AG20443 (cell line): ENCODE results near the gene WBP1.
"Not testable (repeated sequence)": the region's sequence is repeated elsewhere in the genome, so short reads cannot be mapped to it uniquely, and the experiment has no call there.

Experiments
- DNase-seq: peaks from one replicate; pipeline ENCODE4 v3.0.0; 2012; ENCODE audit warnings: low spot score, mixed read lengths

Gene WBP1

DNA sequence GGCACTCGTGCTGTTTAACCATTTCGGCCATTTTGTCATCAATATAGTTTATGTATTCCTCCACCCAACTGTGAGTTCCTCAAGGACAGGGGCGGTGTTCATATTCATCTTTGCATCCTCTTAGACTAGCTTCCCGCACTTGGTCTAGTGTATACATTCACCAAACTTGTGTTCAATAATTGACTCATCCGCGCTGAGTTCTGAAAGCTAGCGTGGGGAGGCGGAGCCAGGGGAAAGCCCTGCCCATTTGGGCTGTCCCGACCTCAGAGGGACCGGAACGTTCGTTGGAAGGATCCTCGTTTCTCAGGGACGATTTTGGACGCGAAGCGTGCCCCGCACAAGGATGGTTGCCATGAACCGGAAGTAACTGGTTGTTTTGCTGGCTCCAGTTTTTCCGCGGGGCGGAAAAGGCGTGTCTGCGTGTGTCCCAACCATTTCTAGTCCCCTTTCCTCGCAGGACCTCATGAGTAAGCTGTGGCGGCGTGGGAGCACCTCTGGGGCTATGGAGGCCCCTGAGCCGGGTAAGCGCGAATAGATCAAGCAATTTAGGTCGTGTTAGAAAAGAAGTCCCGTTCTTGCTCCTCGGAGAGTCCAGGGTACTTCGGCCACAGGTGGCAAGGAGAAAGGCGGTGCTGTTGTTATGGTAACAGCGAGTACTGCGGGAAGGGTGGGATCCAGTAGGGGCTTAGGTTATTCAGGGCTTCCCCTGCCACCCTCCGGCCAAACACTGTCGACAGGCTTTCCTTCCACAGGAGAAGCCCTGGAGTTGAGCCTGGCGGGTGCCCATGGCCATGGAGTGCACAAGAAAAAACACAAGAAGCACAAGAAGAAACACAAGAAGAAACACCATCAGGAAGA lies 3.4 kb upstream of the WBP1 start, which contains the start of gene INO80B:
Gene INO80B (plus strand): TSS at position 434 of the 858 bp plus-strand sequence. CDS start 30 bp downstream, at position 464.
- peak; percentile 93 for DNase-seq

DNA sequence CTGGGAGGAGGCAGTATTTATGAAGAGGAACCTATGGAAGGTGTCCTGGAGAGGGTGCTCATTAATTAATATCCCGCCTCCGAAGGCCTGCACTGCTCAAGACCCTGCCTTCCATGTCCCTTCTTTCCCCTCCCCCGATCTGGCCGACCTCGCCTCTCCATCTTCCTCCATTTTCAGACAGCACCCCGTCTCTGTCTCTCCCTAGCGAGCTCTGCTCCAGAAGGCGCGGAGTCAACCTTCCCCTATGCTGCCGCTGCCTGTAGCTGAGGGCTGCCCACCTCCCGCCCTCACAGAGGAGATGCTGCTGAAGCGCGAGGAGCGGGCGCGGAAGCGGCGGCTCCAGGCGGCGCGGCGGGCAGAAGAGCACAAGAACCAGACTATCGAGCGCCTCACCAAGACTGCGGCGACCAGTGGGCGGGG lies 1.1 kb upstream of the WBP1 start:
- no peak for DNase-seq

DNA sequence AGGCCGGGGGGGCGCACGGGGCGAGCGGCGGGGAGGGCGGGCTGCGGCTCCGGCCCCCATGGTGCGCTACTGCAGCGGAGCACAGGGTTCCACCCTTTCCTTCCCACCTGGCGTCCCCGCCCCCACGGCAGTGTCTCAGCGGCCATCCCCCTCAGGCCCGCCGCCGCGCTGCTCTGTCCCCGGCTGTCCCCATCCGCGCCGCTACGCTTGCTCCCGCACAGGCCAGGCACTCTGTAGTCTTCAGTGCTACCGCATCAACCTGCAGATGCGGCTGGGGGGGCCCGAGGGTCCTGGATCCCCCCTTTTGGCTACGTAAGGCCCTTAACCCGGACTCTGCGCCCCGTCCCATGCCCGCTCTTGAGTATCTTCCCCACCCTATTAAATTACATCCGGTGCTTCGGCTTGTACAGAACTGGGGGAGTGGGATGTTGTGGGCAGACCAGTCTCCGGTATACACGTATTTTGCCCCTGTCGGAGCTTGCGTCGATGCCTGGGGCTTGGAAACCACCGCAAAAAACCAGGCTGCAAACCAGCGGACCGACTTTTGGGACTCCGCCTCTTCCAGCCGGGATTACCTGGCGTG lies 598 bp upstream of the WBP1 start:
- no peak for DNase-seq

DNA sequence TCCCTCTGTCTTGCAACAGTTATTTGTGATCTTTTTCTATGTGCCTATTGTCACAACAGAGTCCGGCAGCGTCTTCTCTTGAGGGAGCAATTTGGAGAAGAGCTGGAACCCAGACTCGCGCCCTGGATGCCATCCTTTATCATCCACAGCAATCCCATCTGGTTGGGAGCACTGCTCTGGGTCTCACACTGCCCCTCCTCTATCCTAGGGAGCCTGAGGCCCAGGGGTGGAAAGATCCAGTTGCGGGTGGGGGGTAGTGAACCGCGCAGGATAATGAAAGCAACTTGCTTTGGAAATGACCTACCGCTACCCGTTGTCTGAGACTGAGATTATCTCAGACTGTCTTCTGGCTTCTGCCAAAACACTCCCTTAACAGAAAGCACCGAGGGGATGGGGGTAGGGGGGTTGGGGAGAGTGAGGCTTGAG lies 713 bp downstream of the WBP1 start:
- DNase-seq, result no peak

DNA sequence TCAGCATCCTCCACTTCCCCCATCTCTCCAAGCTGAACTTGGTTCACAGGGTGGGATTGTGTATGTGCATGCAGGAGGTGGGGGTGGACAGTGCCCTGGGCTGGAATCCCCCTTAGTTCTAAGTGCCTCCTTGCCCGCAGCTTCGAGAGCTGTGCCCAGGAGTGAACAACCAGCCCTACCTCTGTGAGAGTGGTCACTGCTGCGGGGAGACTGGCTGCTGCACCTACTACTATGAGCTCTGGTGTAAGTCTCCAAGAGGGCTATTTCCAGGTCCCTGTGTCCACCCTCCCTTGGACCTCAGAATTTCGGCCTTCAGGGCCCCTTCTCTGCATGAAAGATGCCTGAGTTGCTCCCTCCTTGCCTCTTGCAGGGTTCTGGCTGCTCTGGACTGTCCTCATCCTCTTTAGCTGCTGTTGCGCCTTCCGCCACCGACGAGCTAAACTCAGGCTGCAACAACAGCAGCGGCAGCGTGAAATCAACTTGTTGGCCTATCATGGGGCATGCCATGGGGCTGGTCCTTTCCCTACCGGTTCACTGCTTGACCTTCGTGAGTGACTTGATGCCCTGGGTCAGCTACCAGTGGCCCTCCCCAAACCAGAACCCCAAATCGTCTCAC lies 1.4 kb downstream of the WBP1 start:
- not testable (repeated sequence) for DNase-seq

DNA sequence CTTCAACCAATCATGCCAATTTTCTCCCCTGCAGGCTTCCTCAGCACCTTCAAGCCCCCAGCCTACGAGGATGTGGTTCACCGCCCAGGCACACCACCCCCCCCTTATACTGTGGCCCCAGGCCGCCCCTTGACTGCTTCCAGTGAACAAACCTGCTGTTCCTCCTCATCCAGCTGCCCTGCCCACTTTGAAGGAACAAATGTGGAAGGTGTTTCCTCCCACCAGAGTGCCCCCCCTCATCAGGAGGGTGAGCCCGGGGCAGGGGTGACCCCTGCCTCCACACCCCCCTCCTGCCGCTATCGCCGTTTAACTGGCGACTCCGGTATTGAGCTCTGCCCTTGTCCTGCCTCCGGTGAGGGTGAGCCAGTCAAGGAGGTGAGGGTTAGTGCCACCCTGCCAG lies 1.9 kb downstream of the WBP1 start:
- not testable (repeated sequence) for DNase-seq

DNA sequence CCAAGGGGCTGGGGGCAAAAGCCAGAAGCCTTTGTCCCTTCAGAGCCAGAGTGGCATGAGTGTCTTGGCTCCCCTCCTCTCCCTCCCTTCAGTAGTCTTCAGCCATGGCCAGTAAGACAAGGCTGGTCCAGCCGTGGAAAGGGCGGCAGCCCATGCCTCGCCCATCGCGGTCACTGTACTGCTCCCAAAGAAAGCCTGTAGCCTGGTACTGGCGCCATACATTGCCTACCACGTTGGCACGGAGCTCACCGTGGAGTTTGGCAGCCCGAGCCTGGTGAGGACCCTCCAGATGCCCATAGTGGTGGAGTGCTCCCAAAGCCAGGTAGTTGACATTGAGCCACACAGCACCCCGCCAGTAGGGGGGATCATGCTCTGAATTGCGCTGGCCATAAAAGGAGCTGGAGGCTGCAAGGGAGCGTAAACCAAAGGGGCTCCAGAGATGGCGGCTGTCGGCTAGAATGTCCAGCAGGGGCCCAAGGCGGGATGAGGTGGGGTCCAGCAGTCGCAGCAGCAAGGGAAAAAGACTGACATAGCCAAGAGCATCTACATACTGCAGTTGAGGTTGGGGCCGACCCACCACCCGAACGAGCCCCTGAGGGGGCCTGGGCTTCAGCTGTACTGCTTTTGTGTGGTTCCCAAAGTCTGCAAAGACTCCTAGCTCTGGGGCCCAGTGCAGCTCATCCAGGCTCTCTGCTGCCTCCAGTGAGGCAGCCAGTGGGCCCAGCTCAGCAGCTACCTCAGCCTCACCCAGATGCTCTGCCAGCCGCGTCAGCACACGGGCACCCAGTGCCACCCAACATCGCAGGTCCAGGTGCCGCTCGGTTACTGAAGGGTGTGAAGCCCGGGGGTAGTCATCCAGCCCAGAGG lies 3.2 kb downstream of the WBP1 start:
- no peak for DNase-seq

DNA sequence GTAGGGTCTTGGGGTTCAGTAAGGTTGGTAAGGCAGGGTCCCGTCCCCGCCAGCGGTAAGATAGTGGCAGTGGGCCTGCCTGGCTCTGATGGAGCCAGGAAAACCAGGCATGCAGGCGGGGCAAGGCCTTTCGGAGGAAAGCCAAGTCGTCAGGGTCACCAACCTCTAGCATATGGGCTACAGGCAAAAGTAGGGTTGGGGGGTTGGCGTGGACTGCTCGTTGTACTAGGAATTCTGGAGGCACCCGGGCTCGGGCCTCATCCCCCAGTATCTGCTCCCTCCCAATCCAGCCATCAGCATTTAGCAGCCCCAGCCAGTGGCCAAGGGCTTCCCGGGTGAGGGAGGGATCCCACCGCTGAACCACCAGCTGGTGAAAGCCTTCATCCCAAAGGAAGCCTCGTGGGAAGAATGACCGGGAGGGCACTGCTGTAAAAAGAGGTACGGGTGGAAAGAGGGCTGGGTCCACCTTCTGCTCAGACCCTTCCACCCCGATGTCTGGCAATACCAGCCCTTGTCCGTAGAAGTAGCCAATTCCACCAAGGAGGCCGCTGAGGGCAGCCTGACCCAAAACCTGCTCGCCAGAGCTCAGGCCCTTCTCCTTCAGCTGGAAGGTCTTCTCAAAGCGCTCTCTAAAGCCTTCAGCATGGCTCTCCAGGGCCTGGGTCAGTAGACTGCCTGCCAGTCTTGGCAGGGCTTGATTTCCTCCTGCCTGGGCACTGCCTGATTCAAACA lies 4.0 kb downstream of the WBP1 start:
- no peak for DNase-seq

DNA sequence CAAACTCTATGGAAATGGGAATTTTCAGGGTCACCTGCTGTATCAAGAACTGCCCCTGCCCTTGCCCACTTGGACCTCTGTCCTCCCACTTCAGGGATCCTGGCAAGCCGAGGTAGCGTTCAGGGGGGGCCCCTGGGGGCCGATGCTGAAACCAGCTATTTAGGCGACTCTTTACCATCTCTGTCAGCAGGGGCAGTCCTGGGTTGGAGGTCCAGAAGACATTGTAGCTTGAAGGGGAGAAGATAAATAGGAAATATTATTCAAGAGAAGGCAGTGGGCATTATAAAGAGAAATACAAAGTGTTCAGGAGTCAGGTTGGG lies 4.5 kb downstream of the WBP1 start:
- no peak for DNase-seq

DNA sequence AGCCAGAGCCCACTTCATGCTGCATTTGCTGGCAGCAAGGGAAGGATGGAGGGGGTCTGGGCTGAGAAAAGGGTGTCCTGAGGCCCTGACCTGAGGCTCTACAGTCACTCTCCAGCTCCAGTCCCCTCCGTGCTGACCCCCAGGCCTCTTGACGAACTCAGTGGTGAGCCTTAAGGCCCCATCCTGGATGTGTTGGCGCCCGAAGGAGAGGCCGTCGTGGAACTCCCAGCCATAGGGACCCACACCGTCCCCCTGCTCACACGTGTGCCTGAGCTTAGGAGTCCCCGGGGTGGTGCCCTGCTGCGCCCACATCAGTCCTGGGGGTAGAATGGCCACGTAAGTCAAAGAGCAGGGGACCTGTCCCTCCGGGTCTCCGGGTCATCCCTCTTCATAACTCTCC lies 6.2 kb downstream of the WBP1 start:
- DNase-seq, result peak; percentile 11

DNA sequence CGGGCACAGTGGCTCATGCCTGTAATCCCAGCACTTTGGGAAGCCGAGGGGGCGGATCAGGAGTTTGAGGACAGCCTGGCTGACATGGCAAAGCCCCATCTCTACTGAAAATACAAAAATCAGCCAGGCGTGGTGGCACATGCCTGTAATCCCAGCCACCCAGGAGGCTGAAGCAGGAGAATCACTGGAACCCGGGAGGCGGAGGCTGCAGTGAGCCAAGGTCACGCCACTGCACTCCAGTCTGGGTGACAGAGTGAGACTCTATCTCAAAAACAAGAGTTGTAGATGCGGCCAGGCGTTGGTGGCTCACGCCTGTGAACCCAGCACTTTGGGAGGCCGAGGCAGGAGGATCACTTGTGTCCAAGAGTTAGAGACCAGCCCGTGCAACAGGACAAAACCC lies 12.5 kb downstream of the WBP1 start:
- DNase-seq, result not testable (repeated sequence)

DNA sequence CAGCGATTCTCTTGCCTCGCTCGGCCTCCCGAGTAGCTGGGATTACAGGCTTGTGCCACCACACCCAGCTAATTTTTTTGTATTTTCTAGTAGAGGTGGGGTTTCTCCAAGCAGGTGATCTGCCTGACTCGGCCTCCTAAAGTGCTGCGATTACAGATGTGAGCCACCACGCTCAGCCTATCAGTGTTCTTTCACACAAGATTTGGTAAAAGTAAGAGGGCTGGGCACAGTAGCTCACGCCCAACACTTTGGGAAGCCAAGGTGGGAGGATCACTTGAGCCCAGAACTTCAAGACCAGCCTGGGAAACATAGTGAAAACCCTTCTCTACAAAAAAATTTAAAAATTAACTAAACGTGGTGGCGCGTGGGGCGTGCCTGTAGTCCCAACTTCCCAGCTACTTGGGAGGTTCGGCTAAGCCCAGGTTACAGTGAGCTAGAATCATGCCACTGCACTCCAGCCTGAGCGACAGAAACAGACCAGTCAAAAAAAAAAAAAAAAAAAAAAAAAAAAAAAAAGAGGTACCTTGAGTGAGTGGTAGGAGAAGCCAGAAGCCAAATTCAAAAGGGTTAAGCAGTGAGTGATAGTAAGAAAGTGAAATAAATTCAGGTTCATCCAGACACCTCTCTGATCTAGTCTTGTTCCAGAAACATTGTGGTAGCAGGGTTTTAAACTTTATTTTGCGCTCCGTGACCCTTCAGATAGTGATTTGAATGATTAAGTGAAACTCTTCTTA lies 13.3 kb downstream of the WBP1 start:
- no peak for DNase-seq

DNA sequence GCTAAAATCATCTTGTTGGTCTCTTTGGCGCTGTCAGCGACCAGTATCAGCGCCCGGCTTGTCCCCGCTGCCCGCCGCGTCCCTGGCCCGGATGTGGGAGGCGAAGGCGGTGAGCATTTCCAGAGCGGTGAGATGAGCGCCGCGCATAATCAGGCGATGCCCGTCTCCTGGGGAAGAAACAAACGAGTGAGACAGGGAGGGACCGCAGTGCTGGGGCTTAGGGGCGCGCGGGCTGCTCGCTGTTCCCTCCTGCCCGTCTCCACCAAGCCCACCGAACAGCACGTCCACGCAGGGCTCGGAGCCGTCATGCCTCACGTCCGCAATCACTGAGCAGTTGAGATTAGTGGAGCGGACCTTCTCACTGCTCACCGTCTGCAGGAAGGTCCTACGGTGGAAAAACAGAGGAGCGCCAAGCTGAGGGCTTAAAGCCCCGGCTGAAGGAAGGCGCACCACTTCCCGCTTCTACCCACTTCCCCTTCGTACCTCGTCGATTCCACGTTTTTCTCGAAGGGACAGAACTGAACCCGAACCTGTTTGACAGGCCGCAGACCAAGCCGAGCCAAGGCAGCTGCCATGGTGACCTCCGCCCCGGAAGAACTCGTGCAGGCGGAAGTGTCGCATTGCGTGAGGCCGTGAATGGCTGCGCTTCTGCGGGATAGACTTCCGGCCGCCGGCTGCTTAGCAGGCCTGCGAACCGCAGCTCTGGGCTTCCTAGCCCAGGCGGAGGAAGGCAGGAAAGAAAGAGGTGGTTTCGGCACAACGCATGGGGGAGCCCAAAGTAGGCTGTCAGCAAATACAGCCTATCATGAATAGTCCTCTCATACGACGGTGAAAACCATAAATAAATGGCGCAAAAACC lies 14.1 kb downstream of the WBP1 start, which contains the start of gene MRPL53:
Gene MRPL53 (minus strand): TSS at position 595 of the 859 bp plus-strand sequence. CDS start 20 bp downstream, at position 575.
- peak; percentile 88 for DNase-seq

DNA sequence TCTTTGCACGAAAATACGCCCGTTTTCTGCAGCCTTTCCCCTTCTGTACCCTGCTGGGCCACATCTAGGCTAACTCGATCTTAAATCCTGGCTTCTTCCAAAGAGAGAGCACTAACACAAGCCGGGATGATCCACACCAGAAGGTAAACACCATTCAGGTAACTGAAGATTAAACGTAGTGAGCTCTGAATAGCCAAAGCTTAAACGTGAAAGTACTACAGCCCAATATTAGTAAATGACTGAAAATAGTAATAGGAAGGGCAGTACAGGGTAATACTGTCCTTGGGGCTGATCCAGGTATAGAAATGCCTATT lies 14.7 kb downstream of the WBP1 start:
- DNase-seq, result no peak

DNA sequence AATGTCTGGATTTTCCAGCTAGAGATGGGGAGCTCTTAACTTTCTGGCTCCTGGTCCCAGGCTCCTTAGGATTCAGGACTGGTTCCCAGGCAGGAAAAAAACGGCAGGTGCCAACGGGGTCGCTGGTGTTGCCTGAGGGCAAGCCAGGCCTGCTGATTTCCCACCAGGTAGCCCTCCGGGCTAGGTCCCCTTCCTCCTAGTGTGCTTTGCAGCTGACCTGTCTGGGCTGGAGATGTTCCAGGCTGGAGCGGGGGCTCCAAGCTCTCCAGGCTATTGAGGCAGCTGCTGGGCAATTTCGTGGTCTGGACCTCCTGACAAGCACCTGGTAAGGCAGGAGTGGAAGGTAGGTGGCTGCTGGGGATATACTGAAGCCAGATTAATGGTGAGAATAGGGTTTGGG lies 16.2 kb downstream of the WBP1 start:
- no peak for DNase-seq

DNA sequence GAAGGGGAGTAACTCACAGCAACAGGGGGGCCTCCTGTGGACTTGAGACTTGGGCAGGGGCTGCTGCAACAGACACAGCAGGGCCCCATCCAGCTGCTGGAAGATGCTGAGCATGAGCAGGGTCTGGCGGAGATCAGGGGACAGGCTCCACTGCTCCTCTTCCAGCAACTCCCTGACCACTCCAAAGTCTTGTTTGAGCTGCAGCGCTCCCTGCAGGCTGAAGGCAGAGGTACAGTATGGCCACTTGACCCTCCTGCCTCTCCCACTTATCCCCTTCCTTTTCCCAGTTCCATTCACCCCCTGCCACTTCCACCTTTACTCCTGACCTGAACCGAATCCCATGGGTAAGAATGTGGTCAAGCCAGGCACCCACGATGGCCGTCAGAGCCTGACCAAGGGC lies 16.7 kb downstream of the WBP1 start:
- DNase-seq, result no peak

DNA sequence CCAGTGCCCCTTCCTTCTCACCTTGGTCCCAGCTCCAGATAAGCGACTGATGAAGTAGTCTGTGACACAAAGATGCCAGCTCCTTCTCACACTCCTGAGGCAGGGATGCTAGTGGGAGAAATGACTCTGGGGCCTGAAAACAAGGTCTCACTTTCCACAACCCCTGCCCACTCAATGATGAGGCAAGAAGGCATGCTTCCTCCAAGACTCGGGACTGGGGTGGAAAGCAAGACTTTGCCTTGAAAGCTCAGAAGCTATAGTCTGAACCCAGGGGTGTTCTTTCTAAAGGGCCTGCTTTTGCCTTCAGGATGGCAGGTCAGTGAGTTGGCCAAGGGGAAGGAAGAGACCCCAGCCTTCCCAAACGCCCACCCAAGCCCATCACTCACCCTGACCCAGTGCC lies 23.2 kb downstream of the WBP1 start:
- DNase-seq, result no peak

DNA sequence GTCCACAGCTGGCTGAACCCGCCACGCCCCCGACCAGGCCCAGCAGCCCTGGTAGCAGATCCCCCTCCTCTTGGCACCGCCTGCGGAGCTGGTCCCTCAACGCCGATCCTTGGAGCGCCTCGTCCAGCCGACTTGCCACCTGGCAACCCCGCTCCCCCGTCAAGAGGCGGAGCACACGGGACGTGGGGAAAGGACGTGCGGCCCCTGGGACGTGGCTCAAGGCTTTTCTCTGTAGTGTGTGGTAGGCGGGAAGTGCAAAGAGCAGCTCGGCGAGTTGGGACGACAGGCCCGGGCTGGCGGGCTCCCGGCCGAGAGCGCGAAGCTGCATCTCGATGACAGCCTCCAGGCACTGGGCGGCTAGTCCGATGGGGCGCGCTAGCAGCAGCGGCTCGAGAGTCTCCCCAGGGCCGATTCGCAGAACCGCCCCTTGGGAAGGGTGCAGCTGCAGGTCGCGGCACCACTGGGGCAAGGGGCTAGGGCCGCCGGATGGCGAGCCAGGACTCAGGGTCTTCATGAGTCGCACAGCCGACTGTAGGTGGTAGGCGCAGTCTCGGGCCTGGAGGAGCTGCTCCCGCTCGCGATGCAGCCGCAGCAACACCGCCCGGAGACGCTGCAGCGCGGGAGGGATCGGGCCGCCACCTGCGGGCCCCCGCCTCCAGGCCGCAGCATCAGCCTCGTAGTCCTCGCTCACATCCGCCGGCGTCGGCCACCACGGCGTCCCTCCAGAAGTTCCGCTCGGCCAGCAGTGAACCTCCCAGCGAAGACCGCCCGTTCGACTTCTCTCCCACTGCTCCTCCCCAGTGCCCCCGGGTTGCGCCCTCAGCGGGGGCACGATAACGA lies 23.9 kb downstream of the WBP1 start:
- DNase-seq, result peak; percentile 50
